ENCODE data around the gene BST2.
"Not testable (repeated sequence)": the region's sequence is repeated elsewhere in the genome, so short reads cannot be mapped to it uniquely, and the experiment has no call there.

BST2 gene

DNA sequence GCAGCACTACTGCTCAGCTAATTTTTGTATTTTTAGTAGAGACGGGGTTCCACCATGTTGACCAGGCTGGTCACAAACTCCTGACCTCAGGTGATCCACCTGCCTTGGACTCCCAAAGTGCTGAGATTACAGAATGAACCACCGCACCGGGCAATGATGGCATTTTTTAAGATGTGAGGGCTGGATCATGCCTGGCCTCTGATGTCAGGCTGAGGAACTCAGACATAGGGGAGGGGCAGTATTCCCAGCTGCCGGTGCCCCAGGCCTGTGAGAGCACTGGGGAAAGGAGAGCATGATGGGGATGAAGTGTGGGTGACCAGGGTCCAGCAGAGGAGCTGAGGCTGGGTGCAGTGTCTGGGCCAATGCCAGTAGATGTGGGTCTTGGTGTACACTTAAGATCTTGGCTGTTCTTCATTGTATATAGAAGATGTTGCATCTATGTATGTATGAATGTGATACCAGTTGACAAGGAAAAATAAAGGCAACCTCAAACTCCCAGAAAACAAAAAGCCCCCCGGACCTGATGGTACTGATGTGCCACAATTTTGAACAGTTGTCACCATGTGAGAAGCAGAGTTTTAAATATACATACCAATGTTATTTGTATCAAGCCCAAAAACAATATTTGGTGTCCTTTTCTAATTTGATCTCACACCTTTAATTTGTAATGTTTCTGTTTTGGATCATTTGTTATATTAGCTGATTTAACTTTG lies 24.8 kb downstream of the BST2 start:
- Histone ChIP-seq H3K4me3 (no peak overlapping the region), H3K27ac (no peak overlapping the region), H3K36me3 (ENCODE audit: insufficient read depth, low read length) (no peaks in the 10 kb centered on the region), H3K9me3 (ENCODE audit: low read depth, low read length) (no peaks in the 10 kb centered on the region), H3K9ac (ENCODE audit: insufficient read length) (no peak overlapping the region)
- no peak for DNase-seq (ENCODE audit: low read depth, low spot score)
- TF ChIP-seq EZH2 (IDR thresholded peaks at IDR 0.05) (no peak), FOXP2 (optimal IDR thresholded peaks at IDR 0.05; ENCODE audit: control extremely low read depth, extremely low read length, insufficient read depth) (no peak), POLR2AphosphoS5 (IDR thresholded peaks at IDR 0.05; ENCODE audit: borderline replicate concordance, low read depth, low read length) (no peak)

DNA sequence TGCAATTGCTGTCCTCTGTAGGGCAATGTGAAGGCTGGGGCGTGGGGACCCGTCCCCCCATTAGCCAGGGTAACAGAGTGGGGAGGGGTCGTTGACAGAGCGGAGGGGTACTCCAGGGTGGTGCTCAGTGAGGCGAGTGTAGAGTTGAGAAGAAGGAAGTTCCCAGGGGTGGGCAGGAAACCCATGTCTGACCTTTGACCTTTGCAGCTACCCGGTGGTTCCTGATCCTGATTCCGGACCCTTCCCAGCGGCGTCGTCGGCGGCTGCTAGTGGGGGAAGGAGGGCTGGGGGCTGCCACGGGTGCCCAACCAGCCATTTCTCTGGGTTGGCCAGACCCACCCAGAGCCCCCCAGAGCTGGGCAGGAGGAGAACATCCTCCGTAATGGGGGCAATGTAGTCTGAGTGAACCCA lies 26.2 kb downstream of the BST2 start:
- Histone ChIP-seq H3K9me3 (ENCODE audit: low read depth, low read length) (no peaks in the 10 kb centered on the region), H3K36me3 (ENCODE audit: insufficient read depth, low read length) (no peaks in the 10 kb centered on the region), H3K4me3 (no peak overlapping the region), H3K9ac (ENCODE audit: insufficient read length) (no peak overlapping the region), H3K27ac (no peak overlapping the region)
- DNase-seq (ENCODE audit: low read depth, low spot score), result no peak
- TF ChIP-seq FOXP2 (optimal IDR thresholded peaks at IDR 0.05; ENCODE audit: control extremely low read depth, extremely low read length, insufficient read depth) (no peak), POLR2AphosphoS5 (IDR thresholded peaks at IDR 0.05; ENCODE audit: borderline replicate concordance, low read depth, low read length) (no peak), EZH2 (IDR thresholded peaks at IDR 0.05) (no peak)

GRCh38 chr19:17378271-17378670 lies 27.2 kb downstream of the BST2 start:
- H3K9me3 ChIP-seq (ENCODE audit: low read depth, low read length), result no peaks in the 10 kb centered on the region
- no peak for TF ChIP-seq FOXP2 (optimal IDR thresholded peaks at IDR 0.05; ENCODE audit: control extremely low read depth, extremely low read length, insufficient read depth)
- TF ChIP-seq EZH2 (IDR thresholded peaks at IDR 0.05), result no peak
- TF ChIP-seq POLR2AphosphoS5 (IDR thresholded peaks at IDR 0.05; ENCODE audit: borderline replicate concordance, low read depth, low read length), result no peak
- DNase-seq (ENCODE audit: low read depth, low spot score), result no peak
- no peak overlapping the region for H3K4me3 ChIP-seq
- H3K36me3 ChIP-seq (ENCODE audit: insufficient read depth, low read length), result no peaks in the 10 kb centered on the region
- no peak overlapping the region for H3K27ac ChIP-seq
- no peak overlapping the region for H3K9ac ChIP-seq (ENCODE audit: insufficient read length)

DNA sequence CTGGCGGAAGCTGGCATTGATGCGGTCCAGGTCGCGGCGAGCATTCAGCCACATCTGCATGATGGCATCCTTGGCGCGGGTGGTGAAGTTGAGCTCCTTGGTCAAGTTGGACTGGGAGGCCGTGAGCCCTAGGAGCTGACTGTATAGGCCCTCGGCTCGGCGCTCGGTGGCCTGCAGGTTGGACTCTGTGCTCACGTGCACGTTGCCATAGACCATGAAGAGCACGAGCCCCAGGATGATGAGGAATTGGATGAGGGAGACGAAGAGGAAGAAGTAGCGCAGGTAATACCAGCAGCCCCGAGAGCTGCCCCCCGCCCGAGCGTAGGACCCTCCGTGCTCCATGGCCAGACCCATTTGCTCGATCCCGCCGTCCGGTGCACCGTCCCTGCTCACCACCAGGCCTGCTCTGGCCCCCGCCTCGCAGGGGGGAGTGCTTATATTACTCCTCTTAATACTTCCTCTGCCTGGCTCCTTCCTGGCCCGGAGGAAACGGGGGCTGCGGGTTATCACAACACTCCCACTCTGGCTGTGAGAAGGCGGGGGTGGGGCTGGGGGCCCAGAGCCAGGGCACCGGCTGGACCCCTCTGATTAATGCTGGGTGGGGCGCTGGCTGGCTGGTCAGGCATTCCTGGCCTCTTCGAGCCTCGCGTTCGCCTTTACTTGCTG lies 28.4 kb downstream of the BST2 start, which contains the start of gene PLVAP:
Gene PLVAP (minus strand): TSS at position 408 of the 666 bp plus-strand sequence. CDS start 54 bp downstream, at position 354.
- no peaks in the 10 kb centered on the region for H3K9me3 ChIP-seq (ENCODE audit: low read depth, low read length)
- no peak for TF ChIP-seq FOXP2 (optimal IDR thresholded peaks at IDR 0.05; ENCODE audit: control extremely low read depth, extremely low read length, insufficient read depth)
- no peak for TF ChIP-seq POLR2AphosphoS5 (IDR thresholded peaks at IDR 0.05; ENCODE audit: borderline replicate concordance, low read depth, low read length)
- TF ChIP-seq EZH2 (IDR thresholded peaks at IDR 0.05), result no peak
- no peaks in the 10 kb centered on the region for H3K36me3 ChIP-seq (ENCODE audit: insufficient read depth, low read length)
- DNase-seq (ENCODE audit: low read depth, low spot score), result no peak
- H3K4me3 ChIP-seq, result no peak within 1 kb of the TSS
- H3K27ac ChIP-seq, result no peak within 1 kb of the TSS
- H3K9ac ChIP-seq (ENCODE audit: insufficient read length), result no peak within 1 kb of the TSS

GRCh38 chr19:17370026-17370587 lies 35.3 kb downstream of the BST2 start:
- no peak for DNase-seq (ENCODE audit: low read depth, low spot score)
- Histone ChIP-seq H3K36me3 (ENCODE audit: insufficient read depth, low read length) (no peaks in the 10 kb centered on the region), H3K27ac (no peak overlapping the region), H3K4me3 (no peak overlapping the region), H3K9ac (ENCODE audit: insufficient read length) (no peak overlapping the region), H3K9me3 (ENCODE audit: low read depth, low read length) (no peaks in the 10 kb centered on the region)
- TF ChIP-seq EZH2 (IDR thresholded peaks at IDR 0.05), result no peak
- no peak for TF ChIP-seq FOXP2 (optimal IDR thresholded peaks at IDR 0.05; ENCODE audit: control extremely low read depth, extremely low read length, insufficient read depth)
- TF ChIP-seq POLR2AphosphoS5 (IDR thresholded peaks at IDR 0.05; ENCODE audit: borderline replicate concordance, low read depth, low read length), result no peak

DNA sequence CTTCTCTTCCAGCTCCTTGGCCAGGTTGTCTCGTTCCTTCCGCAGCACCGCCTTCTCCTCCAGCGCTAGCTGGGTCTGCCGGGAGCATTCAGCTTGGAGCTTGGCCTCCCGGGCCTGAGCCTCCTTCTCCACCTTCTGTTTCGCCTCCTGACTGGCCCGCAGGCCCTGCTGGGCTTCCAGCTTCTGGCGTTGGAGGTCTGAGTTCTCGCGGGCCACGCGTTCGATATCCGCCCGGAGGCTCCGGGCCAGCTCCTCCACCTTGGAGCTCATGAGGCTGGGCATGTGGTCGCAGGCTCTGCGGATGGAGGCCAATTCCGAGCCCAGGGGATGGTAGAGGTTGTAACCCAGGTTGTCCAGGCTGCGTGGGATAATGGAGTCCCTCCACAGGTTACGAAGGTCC lies 40.1 kb downstream of the BST2 start:
- no peak for DNase-seq (ENCODE audit: low read depth, low spot score)

DNA sequence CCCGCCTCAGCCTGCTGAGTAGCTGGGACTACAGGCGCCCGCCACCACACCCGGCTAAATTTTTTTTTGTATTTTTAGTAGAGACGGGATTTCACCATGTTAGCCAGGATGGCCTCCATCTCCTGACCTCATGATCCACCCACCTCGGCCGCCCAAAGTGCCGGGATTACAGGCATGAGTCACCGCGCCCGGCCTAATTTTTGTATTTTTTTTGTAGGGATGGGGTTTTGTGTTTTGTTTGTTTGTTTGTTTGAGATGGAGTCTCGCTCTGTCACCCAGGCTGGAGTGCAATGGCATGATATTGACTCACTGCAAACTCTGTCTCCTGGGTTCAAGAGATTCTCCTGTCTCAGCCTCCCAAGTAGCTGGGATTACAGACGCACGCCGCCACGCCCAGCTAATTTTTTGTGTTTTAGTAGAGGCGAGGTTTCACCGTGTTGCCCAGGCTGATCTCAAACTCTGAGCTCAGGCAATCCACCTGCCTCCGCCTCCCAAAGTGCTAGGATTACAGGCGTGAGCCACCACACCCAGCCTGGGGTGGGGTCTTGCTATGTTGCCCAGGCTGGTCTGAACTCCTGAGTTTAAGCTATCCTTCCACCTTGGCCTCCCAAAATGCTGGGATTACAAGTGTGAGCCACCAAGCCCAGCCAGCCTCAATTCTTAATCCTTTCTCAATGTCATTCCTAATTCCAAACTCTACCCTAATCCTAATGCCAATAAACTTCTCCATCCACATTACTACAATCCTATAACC lies 41.4 kb downstream of the BST2 start:
- H3K27ac ChIP-seq; H3K9me3 ChIP-seq (ENCODE audit: low read depth, low read length); H3K36me3 ChIP-seq (ENCODE audit: insufficient read depth, low read length); H3K4me3 ChIP-seq; H3K9ac ChIP-seq (ENCODE audit: insufficient read length); DNase-seq (ENCODE audit: low read depth, low spot score): not testable (repeated sequence)

More for the DNA sequence above, 40.1 kb downstream of the BST2 start:
- TF ChIP-seq EZH2 (IDR thresholded peaks at IDR 0.05), result no peak
- TF ChIP-seq POLR2AphosphoS5 (IDR thresholded peaks at IDR 0.05; ENCODE audit: borderline replicate concordance, low read depth, low read length), result no peak
- no peak for TF ChIP-seq FOXP2 (optimal IDR thresholded peaks at IDR 0.05; ENCODE audit: control extremely low read depth, extremely low read length, insufficient read depth)
- no peaks in the 10 kb centered on the region for H3K9me3 ChIP-seq (ENCODE audit: low read depth, low read length)
- no peaks in the 10 kb centered on the region for H3K36me3 ChIP-seq (ENCODE audit: insufficient read depth, low read length)
- H3K9ac ChIP-seq (ENCODE audit: insufficient read length), result no peak overlapping the region
- no peak overlapping the region for H3K27ac ChIP-seq
- no peak overlapping the region for H3K4me3 ChIP-seq
